GM19395 (cell line): ENCODE measurements around the gene MARCHF2.
A peak's percentile ranks its signal among the peaks of the same experiment; 100 is the strongest.
"Not testable (repeated sequence)": the region's sequence is repeated elsewhere in the genome, so short reads cannot be mapped to it uniquely, and the experiment has no call there.

Experiments
- ATAC-seq: cut with Tn5 transposase; IDR thresholded peaks from one replicate; pipeline ENCODE4 v1.9.1; 2021; ENCODE audit warnings: mild to moderate bottlenecking, moderate library complexity; ENCODE audit not compliant: unreplicated experiment

The MARCHF2 gene

DNA sequence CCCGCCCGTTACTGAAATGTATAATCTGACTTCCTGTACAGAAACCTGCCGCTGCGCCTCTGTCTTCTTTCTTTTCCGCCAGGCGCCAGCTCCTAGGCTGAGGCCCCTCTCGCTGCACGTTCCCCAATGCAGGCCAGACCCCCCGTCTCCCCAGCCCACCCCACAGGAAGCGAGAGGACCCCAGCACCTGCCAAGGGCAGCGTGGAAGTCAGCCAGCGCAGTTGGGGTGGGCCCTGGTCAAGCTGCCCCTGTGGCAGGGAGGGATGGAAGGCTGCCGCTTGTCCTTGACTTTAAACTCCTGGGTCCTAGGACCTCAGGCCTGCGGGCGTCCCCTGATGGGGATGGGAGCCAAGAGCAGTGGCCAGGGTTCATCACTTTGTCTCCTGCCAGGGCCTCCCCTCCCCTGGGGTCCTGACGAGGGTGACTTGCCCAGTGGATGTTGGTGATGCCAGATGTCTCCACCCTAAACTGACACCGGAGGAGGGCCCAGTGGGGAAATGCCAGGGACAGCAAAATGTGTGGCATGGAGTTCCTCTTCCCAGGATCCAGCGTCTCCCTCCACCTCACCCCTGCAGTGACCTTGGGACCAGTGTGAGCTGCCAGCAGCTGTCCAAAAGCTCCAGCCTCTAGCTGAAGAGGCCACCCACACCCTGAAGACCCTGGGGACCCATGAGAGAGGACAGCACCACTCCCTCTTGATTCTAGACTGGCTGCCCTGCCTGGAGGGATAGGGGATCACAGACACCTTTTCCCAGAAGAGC is 8.5 kb upstream of the MARCHF2 start:
- no peak for ATAC-seq

DNA sequence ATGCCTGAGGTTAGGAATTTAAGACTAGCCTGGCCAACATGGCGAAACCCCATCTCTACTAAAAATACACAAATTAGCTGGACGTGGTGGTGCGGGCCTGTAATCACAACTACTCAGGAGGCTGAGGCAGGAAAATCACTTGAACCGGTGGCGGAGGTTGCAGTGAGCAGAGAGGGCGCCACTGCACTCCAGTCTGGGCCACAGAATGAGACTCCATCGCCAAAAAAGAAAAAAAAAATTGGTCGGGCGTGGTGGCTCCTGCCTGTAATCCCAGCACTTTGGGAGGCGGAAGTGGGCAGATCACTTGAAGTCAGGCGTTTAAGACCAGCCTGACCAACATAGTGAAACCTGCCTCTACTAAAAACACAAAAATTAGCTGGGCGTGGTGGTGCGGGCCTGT is 2.4 kb upstream of the MARCHF2 start:
- ATAC-seq = not testable (repeated sequence)

DNA sequence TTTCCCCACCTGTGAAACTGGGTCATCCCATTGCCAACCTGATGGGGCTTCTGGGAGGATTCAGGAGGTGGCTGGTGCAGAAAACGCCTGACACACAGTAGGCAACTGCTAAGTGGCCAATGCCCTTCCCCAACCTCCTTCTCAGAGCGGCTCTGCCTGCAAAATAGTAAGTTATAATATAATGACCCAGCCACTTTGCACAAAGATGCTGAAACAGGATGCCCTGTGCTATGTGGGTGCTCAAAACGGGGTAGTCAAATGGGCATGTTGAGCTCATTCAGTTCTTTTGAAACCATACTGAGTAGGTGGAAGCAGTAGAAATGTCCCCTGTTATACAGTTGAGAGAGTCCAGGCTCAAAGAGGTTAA is 507 bp downstream of the MARCHF2 start:
- no peak for ATAC-seq

DNA sequence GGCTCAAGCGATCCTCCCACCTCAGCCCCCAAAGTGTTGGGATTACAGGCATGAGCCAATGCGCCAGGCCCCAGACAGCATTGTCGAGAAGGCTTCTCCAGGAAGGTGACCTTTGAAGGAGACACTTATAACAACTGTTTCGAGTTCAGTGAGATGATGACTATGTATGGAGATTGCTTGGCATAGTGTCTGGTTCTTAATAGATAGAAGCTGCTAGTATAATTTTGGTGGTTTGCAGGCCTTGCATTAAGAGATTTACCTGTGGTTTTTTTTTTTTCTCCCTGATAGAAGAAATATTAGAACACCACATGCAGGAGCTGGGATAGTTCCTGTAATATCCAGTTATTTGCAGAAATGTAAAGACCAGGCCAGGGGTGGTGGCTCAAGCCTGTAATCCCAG is 3.7 kb downstream of the MARCHF2 start:
- no peak for ATAC-seq

DNA sequence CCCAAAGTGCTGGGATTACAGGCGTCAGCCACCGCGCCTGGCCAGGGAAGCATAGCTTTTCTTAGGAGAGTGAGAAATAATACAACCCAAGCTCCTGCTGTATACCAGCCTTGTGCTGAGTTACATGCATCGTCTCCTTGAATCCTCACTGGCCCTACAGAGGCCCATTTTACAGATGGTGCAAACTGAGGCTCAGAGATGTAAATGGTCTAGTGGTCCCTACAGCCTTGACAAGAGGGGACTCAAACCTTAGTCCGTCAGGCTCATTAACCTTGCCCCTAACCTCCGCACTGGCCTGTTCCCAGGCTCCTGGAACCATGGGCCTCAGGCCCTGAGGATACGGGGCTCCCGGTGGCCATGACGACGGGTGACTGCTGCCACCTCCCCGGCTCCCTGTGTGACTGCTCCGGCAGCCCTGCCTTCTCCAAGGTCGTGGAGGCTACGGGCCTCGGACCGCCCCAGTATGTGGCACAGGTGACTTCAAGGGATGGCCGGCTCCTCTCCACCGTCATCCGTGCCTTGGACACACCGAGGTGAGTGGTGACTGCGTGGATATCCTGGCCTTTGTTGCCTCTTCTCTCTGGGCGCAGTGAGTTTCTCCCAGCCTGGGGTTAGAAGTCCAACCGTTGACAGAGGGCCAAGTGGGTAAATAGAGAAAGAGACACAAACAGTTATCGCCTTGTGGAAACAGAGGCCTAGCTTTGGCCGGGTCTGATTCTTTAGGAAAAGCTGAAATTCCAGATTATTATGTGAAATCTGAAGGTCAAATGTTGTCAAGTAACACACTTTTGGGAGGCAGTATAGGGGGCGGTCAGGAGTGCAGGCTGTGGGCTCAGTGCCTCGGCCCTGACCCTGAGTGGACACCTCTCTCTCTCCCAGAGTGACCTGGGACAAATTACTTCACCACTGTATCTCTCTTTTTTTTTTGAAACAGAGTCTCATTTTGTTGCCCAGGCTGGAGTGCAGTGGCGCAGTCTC is 8.7 kb downstream of the MARCHF2 start:
- no peak for ATAC-seq

DNA sequence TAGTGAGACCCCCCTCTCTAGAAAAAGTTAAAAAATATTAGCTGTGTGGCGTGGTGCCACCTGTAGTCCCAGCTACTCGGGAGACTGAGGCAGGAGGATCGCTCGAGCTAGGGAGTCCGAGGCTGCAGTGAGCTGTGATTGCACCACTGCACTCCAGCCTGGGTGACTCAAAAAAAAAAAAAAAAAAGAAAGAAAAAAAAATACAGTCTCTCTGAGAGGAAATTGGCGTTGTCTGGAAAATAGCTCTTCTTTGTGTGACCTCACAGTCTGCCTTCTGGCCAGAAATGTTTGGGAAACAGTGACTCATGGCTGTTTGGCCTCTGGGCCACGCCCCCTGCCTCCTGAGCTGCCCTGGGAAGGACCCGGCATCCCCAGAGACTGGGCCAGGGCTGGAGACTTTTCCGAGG is 10.7 kb downstream of the MARCHF2 start:
- ATAC-seq = no peak

DNA sequence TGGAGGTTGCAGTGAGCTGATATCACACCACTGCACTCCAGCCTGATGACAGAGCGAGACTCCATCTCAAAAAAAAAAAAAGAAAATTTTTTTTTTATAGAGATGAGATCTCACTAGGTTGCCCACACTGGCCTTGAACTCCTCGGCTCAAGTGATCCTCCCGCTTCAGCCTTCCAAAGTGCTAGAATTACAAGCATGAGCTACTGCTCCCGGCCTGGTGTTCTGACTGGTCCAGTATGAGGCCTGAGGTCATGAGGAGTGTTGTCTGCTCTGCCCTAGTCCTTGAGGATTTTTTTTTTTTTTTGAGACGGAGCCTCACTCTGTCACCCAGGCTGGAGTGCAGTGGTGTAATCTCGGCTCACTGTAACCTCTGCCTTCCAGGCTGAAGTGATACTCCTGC is 12.2 kb downstream of the MARCHF2 start:
- ATAC-seq = not testable (repeated sequence)

DNA sequence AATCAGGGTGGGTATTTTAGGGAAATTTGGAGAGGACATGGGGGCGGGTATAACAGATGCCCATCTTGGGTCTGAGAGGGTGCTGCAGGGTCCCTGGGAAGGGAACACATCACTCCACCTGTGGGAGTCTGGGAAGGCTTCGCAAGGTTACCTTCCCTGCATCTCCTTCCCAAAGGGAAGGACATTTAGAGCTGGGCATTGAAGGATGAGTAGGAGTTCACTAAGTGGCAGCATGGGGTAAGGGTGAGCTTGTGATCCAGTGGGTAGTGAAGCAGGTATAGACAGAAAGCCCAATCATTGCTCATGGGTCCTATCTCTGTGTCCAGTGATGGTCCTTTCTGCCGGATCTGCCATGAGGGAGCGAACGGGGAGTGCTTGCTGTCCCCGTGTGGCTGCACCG is 13.2 kb downstream of the MARCHF2 start:
- no peak for ATAC-seq

DNA sequence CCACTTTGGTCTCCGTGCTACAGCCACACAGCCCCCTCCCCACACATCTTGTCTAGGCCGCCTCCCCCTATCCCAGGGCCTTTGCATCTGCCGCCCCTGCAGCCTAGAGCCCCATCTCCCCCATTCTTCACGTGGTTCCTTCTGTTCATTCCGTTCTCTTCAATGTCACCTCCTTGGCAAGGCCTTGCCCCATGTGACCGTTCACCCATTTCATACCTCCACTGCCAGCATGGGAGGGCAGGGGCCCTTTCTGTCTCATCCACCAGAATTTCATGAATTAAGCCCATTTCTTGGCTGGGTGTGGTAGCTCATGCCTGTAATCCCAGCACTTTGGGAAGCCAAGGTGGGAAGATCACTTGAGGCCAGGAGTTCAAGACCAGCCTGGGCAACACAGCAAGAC is 15.9 kb downstream of the MARCHF2 start:
- ATAC-seq = no peak

DNA sequence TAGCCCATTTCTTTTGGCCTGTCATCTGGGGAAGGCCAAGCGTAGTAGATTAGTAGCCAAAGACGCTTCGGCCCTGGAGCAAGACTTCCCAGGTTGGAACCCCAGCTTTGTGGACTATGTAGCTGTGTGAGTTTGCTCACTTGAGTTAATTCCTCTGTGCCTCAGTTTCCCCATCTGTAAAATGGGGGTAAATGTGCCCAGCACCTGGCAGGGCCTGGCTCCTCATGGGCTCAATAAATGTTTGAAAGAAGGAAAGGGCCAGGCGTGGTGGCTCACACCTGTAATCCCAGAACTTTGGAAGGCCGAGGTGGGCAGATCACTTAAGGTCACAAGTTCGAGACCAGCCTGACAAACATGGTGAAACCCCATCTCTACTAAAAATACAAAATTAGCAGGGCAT is 16.7 kb downstream of the MARCHF2 start:
- ATAC-seq = no peak

DNA sequence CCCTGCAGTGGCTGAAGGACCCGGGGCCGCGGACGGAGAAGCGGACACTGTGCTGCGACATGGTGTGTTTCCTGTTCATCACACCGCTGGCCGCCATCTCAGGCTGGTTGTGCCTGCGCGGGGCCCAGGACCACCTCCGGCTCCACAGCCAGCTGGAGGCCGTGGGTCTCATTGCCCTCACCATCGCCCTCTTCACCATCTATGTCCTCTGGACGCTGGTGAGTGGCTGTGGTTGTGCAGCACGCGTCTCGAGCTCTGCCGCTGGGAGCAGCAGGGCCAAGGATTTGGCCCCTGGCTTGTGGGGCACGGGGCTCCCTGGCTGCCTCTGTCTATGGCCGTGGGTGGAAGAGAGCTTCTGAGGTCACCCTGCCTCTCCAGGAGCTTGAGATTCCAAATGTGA is 17.5 kb downstream of the MARCHF2 start:
- no peak for ATAC-seq

DNA sequence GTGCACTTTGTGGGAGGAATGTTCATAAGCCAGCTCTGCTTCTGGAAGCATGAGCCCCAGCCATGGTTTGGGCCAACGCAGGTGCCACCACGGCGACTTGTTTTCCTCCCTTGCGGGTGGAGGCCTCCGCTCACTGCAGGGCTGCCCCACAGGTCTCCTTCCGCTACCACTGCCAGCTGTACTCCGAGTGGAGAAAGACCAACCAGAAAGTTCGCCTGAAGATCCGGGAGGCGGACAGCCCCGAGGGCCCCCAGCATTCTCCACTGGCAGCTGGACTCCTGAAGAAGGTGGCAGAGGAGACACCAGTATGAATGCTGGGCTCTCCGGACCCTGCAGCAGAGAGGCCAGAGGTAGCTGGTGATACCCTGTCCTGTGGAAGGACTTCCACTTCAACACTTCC is 25.1 kb downstream of the MARCHF2 start:
- ATAC-seq = no peak

DNA sequence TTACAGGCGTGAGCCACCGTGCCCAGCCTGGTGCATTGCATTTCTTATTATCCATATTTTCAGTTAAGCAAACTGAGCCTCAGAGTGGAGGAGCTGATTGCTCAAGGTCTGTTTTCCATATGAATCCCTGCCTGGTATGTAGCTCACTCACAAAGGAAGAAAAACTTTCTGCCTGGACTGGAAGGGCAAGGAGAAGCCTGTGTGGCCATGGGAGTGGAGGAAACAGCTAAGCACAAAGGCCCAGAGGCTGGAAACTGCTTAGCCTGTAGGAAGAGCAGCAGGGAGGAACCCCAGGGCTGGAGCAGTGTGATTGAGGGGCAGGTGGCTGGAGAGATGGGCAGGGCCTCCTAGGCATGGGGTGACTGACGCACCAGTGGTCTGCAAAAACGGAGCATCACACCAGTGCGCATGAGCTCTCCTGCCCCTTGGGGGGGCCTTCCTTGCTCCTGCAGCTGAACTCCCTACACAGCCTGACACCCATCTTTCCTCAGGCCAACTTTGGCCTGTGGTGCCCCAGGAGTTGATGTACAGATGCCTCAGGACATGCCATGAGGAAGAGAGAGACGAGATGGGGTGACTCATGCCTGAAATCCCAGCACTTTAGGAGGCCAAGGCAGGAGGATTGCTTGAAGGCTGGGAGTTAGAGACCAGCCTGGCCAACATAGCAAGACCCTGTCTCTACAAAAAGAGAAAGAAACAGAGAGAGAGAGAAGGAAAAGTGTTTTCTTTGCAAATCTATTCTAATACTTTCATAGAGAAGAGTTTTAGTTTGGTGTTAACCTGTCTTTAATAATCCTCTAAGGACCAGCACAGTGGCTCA is 28.8 kb downstream of the MARCHF2 start:
- ATAC-seq = no peak

DNA sequence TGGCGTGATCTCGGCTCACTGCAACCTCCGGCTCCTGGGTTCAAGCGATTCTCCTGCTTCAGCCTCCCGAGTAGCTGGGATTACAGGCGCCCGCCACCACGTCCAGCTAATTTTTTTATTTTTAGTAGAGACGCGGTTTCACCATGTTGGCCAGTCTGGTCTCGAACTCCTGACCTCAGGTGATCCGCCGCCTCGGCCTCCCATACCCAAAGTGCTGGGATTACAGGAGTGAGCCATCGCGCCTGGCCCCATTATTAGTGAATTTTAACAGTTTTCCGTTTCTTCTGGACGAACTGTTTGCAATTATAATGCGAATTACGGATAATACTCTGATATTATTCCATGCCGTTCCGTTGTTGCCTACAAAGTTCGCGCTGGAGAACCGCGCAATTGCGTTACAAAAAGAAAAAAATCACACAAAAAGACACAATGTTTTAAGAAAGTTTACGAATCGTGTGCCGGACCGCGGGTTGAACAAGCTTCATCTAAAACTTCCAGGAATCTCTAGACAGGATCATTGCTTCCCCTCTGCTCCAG is 31.1 kb downstream of the MARCHF2 start:
- not testable (repeated sequence) for ATAC-seq

DNA sequence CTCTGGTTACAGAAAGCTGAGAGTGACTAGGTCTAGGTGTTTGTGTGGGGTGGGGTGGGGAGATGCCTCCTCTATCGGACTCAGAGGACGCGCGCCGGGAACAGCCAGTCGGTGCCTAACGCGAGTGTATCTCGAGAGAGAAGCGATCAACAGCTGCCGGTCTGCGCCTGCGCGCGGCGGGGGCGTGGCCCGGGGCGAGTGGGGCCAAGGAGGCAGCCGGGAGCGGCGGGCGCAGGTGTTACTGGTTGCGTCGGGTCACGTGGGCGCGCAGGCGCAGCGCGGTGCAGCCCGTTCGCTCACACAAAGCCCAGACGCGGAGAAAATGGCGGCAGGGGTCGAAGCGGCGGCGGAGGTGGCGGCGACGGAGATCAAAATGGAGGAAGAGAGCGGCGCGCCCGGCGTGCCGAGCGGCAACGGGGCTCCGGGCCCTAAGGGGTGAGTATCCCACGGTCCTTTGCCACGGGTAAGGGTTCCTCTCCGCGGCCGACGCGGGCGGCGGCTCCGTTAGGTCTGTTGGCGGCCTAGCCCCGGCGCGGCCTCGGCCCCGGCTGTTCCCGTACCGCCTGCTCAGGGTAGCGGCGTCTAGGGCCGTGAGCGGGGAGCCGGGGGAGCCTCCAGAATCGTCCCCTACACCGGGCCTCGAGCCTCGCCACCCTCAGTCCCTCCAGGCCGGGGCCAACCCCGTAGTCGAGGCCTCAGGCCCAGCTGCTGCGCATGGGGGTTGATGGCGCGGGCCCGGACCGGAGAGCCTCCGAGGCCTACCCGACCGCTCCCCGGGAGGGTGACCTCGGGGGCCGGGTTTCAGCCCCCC is 31.8 kb downstream of the MARCHF2 start, which contains the start of gene HNRNPM:
Gene HNRNPM, plus strand, starts transcription at position 299 of the 811 bp plus-strand sequence. Its CDS starts 24 bp downstream, at position 323.
- ATAC-seq = peak; percentile 76

DNA sequence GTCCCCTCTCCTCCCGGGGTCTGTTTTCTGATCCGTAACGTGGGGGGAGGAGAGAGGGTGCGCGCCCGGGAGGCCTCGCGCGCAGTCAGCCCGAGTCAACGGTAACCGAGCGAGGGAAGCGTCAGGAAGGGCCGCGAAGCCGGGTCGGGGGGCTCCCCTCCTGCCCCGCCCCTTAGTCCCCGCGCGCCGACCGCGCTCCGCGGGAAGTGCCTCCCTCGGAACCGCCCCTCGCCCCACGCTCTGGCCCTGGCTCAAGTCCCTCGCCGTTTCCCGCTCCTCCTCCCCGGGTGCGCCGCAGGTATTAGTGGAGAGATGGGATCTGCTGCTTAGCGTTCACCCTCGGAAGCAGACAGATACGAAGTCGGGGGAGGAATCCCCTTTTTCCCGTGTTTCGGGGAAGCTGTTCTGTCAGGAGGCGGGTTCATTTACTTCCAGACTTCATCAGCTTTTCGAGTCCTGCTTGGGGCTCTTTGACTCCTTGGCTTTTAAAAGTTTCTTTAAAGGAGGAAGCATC is 32.4 kb downstream of the MARCHF2 start:
- peak; percentile 34 for ATAC-seq

DNA sequence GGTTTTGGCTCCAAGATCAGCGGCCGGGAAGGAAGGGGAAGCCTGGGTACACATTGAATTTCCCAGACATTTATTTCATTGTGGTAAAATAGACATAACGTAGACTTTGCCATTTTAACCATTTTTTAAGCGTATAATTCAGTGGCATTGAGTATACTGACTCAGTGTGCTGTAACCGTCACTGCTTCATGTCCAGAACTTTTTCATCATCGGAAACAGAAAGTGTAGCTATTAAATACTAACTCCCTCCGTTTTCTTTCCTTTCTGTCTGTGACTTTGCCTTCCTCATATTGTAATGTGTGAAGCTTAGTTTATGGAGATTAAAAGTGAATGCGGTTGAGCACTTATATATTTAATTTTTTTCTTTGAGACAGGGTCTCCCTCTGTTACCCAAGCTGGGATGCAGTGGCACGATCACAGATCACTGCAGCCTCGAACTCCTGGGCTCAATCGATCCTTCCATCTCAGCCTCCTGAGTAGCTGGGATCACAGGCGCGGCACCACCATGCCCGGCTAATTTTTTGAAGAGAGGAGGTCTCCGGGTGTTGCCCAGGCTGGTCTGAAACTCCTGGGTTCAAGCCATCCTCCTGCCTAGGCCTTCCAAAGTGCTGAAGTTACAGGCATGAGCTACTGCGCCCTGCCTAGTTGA is 33.1 kb downstream of the MARCHF2 start:
- no peak for ATAC-seq

DNA sequence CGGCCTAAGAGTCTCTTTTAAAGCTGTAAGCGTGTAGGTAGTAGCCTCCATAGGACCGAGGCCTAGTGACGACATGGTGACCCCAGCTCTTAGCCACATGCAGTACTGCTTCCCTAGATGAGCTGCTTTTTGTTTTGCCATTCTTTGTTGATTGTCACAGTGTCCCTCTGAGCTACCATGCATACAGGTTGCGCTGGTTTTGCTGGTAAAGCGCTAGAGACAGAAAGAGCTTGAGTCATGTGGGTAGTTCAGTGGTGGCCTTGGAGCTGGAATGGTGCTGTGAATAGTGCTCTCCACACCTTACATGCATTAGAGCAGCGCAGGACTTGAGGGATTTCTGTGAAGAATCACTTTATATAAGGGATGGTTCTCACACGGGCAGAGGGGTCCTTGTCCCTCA is 36.7 kb downstream of the MARCHF2 start:
- no peak for ATAC-seq

DNA sequence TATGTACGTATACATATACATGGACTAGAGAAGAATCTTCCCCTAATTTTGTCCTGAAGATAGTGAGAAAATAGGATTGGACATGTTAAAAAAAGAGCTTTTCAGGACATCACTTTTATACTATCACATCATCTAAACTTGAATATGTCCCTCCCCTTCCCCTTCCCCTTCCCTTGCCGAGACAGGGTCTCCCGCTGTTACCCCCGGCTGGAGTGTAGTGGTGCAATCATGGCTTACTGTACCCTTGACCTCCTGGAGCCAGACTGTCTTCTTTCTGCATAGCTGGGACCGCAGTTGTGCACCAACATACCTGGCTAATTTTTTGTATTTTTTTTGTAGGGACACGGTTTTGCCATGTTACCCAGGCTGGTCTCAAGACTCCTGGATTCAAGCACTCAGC is 38.3 kb downstream of the MARCHF2 start:
- ATAC-seq = no peak
